ENCODE data around the gene PRG3.

Gene PRG3

GRCh38 chr11:57397394-57397990 is 16.5 kb upstream of the PRG3 start:
- WGBS, result 83% methylated on average over 4 of the region's 4 CpGs
- Histone ChIP-seq H3K9me3 (ENCODE audit: insufficient read depth, low read depth, low read length) (no peaks in the 10 kb centered on the region), H3K27ac (ENCODE audit: low read depth, low read length) (no peak overlapping the region), H3K9ac (ENCODE audit: low read depth, low read length) (no peak overlapping the region), H3K4me1 (ENCODE audit: insufficient read depth, low read length) (no peaks in the 10 kb centered on the region; the same call in 1 of the 2 replicates), H3K36me3 (ENCODE audit: insufficient read depth, low read length) (no peaks in the 10 kb centered on the region), H3K4me3 (ENCODE audit: low read length) (no peak overlapping the region), H3K27me3 (ENCODE audit: insufficient read depth, low read length) (no peaks in the 10 kb centered on the region)

DNA sequence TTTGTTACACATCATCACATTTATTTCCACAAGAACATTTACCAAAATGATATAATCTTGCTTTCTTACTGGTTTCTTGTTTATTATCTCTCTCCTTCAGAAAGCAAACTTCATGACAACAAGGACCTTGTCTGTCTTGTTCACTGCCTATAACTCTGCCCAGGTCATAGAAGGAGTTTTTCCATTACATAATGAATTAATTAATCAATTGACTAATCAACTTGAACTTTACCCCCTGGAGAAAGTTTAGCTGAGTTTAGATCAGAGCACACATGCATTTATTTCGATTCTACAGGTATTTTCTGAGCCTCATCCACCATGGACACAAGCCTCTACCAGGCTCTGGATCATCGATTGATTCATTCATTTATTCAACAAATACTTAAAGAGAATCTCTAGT is 15.8 kb upstream of the PRG3 start:
- Histone ChIP-seq H3K27ac (ENCODE audit: low read depth, low read length) (no peak overlapping the region), H3K36me3 (ENCODE audit: insufficient read depth, low read length) (no peaks in the 10 kb centered on the region), H3K4me1 (ENCODE audit: insufficient read depth, low read length) (no peaks in the 10 kb centered on the region), H3K9ac (ENCODE audit: low read depth, low read length) (no peak overlapping the region), H3K4me3 (ENCODE audit: low read length) (no peak overlapping the region), H3K27me3 (ENCODE audit: insufficient read depth, low read length) (no peaks in the 10 kb centered on the region), H3K9me3 (ENCODE audit: insufficient read depth, low read depth, low read length) (no peaks in the 10 kb centered on the region)
- WGBS, result 81% methylated on average over 2 of the region's 2 CpGs

- Histone ChIP-seq H3K9ac (ENCODE audit: low read depth, low read length) (no peak overlapping the region), H3K27me3 (ENCODE audit: insufficient read depth, low read length) (no peaks in the 10 kb centered on the region), H3K4me3 (ENCODE audit: low read length) (no peak overlapping the region), H3K36me3 (ENCODE audit: insufficient read depth, low read length) (no peaks in the 10 kb centered on the region), H3K4me1 (ENCODE audit: insufficient read depth, low read length) (no peaks in the 10 kb centered on the region), H3K27ac (ENCODE audit: low read depth, low read length) (no peak overlapping the region), H3K9me3 (ENCODE audit: insufficient read depth, low read depth, low read length) (no peaks in the 10 kb centered on the region)
- WGBS, result 91% methylated on average over 11 of the region's 11 CpGs
Observed at GRCh38 chr11:57395905-57396623, 15.1 kb upstream of the PRG3 start.

DNA sequence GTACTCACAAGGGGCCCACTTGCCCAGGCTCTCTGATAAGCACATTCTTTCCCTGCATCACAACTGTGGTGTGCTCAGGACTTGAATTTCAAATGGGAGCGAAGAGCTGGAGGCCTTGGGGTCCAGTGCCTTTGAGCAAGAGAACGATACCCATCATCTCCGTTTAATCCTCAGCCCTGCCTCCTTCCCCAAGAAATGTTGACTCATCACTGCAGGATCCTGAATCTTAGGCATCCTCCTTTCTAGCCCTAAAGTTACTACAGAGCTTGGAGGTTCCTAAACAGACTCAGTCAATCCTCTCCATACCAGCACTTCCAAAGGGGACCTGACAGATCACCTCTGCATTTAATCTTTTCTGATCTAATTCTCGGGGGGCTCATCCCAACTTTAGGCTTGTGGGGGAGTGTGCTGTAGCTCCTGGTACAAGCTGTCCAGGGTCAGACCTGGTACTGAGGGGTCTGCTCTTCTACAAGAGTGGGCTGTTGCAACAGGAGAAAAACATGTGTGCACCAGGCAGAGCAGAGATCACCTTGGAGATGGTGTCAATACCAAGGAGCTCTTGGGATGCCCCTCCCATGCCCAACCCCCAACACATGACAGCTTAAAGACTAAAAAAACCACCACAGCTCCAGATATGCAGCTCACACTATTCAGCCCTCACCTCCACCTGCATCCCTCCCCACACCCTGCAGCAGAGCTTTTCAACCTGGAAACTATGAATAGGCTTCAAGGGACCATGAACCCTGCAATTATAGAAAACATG is 13.4 kb upstream of the PRG3 start:
- H3K36me3 ChIP-seq (ENCODE audit: insufficient read depth, low read length), result no peaks in the 10 kb centered on the region
- H3K9me3 ChIP-seq (ENCODE audit: insufficient read depth, low read depth, low read length), result no peaks in the 10 kb centered on the region
- WGBS, result 74% methylated on average over 4 of the region's 4 CpGs
- H3K27ac ChIP-seq (ENCODE audit: low read depth, low read length), result no peak overlapping the region
- H3K9ac ChIP-seq (ENCODE audit: low read depth, low read length), result no peak overlapping the region
- H3K27me3 ChIP-seq (ENCODE audit: insufficient read depth, low read length), result 0 out of 2 replicates have a peak, but pooled peaks cover 4% of the 10 kb centered on the region
- no peak overlapping the region for H3K4me3 ChIP-seq (ENCODE audit: low read length)
- no peaks in the 10 kb centered on the region for H3K4me1 ChIP-seq (ENCODE audit: insufficient read depth, low read length)

GRCh38 chr11:57392763-57393105 is 11.8 kb upstream of the PRG3 start:
- WGBS, result 94% methylated on average over 4 of the region's 4 CpGs
- 0 out of 2 replicates have a peak, but pooled peaks cover 4% of the 10 kb centered on the region for H3K27me3 ChIP-seq (ENCODE audit: insufficient read depth, low read length)
- H3K4me1 ChIP-seq (ENCODE audit: insufficient read depth, low read length), result no peaks in the 10 kb centered on the region
- no peaks in the 10 kb centered on the region for H3K9me3 ChIP-seq (ENCODE audit: insufficient read depth, low read depth, low read length)
- no peaks in the 10 kb centered on the region for H3K36me3 ChIP-seq (ENCODE audit: insufficient read depth, low read length)
- no peak overlapping the region for H3K4me3 ChIP-seq (ENCODE audit: low read length)
- no peak overlapping the region for H3K9ac ChIP-seq (ENCODE audit: low read depth, low read length)
- no peak overlapping the region for H3K27ac ChIP-seq (ENCODE audit: low read depth, low read length)

GRCh38 chr11:57392066-57392762 is 11.3 kb upstream of the PRG3 start:
- 76% methylated on average over 4 of the region's 8 CpGs for WGBS
- Histone ChIP-seq H3K4me1 (ENCODE audit: insufficient read depth, low read length) (no peaks in the 10 kb centered on the region), H3K27me3 (ENCODE audit: insufficient read depth, low read length) (peaks cover 4% of the 10 kb centered on the region; the same call in 1 of the 2 replicates), H3K9ac (ENCODE audit: low read depth, low read length) (no peak overlapping the region), H3K4me3 (ENCODE audit: low read length) (no peak overlapping the region), H3K27ac (ENCODE audit: low read depth, low read length) (no peak overlapping the region), H3K36me3 (ENCODE audit: insufficient read depth, low read length) (no peaks in the 10 kb centered on the region), H3K9me3 (ENCODE audit: insufficient read depth, low read depth, low read length) (no peaks in the 10 kb centered on the region)

- no peaks in the 10 kb centered on the region for H3K9me3 ChIP-seq (ENCODE audit: insufficient read depth, low read depth, low read length)
- H3K9ac ChIP-seq (ENCODE audit: low read depth, low read length), result no peak overlapping the region
- H3K27me3 ChIP-seq (ENCODE audit: insufficient read depth, low read length), result peaks cover 4% of the 10 kb centered on the region; the same call in 1 of the 2 replicates
- WGBS, result 86% methylated on average over 2 of the region's 2 CpGs
- H3K4me1 ChIP-seq (ENCODE audit: insufficient read depth, low read length), result no peaks in the 10 kb centered on the region
- H3K36me3 ChIP-seq (ENCODE audit: insufficient read depth, low read length), result no peaks in the 10 kb centered on the region
- no peak overlapping the region for H3K4me3 ChIP-seq (ENCODE audit: low read length)
- no peak overlapping the region for H3K27ac ChIP-seq (ENCODE audit: low read depth, low read length)
Observed at GRCh38 chr11:57391539-57391938, 10.6 kb upstream of the PRG3 start.

DNA sequence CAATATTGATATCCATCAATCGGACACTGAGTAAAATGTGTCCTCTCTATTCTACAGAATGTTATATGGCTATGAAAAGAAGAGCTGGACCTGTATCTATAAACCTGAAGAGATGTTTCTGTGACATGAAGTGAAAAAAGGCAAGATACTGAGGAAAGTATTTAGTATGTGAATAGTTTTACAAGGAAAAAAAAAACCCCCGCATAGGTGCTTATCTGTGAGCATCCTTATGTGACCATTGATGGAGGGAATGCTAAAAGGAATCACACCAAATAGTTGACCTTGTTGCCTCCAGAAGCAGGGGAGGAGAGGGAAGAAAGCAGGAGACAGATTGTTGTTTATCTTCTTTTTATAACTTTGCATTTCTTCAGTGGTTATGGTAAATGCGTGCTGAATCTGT is 10.2 kb upstream of the PRG3 start:
- H3K4me1 ChIP-seq (ENCODE audit: insufficient read depth, low read length), result no peaks in the 10 kb centered on the region
- H3K27me3 ChIP-seq (ENCODE audit: insufficient read depth, low read length), result peaks cover 4% of the 10 kb centered on the region; the same call in 1 of the 2 replicates
- H3K9ac ChIP-seq (ENCODE audit: low read depth, low read length), result no peak overlapping the region
- H3K9me3 ChIP-seq (ENCODE audit: insufficient read depth, low read depth, low read length), result no peaks in the 10 kb centered on the region
- no peak overlapping the region for H3K27ac ChIP-seq (ENCODE audit: low read depth, low read length)
- WGBS, result 88% methylated on average over 2 of the region's 3 CpGs
- no peak overlapping the region for H3K4me3 ChIP-seq (ENCODE audit: low read length)
- no peaks in the 10 kb centered on the region for H3K36me3 ChIP-seq (ENCODE audit: insufficient read depth, low read length)

DNA sequence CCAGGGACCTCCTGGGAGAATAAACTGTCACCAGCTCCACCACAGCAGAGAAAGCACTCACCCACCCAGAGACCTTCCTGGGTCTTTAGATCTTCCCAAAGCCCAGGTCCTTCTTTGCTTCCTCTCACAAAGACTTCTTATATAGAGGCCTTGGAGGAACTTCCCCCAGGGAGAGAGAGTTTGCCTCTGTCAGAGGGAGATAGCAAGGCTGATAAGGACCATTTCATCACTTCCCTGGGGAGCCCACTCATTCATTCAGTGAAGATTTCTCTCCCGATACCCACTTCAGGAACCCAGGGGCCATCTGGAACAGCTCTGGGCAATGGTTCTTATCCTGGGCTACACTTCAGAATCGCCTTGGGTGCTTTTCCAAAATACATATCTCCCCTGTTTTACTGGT is 9.6 kb upstream of the PRG3 start, which contains the start of gene PRG2:
Gene PRG2 (minus strand): TSS at position 116 of the 400 bp plus-strand sequence. CDS start 706 bp downstream, outside the sequence.
- no peak within 1 kb of the TSS for H3K9ac ChIP-seq (ENCODE audit: low read depth, low read length)
- peaks cover 4% of the 10 kb centered on the region; the same call in 1 of the 2 replicates for H3K27me3 ChIP-seq (ENCODE audit: insufficient read depth, low read length)
- no peak within 1 kb of the TSS for H3K27ac ChIP-seq (ENCODE audit: low read depth, low read length)
- no peaks in the 10 kb centered on the region for H3K9me3 ChIP-seq (ENCODE audit: insufficient read depth, low read depth, low read length)
- no peaks in the 10 kb centered on the region for H3K36me3 ChIP-seq (ENCODE audit: insufficient read depth, low read length)
- no peaks in the 10 kb centered on the region for H3K4me1 ChIP-seq (ENCODE audit: insufficient read depth, low read length)
- 80% methylated on average over 2 of the region's 2 CpGs for WGBS
- no peak within 1 kb of the TSS for H3K4me3 ChIP-seq (ENCODE audit: low read length)

DNA sequence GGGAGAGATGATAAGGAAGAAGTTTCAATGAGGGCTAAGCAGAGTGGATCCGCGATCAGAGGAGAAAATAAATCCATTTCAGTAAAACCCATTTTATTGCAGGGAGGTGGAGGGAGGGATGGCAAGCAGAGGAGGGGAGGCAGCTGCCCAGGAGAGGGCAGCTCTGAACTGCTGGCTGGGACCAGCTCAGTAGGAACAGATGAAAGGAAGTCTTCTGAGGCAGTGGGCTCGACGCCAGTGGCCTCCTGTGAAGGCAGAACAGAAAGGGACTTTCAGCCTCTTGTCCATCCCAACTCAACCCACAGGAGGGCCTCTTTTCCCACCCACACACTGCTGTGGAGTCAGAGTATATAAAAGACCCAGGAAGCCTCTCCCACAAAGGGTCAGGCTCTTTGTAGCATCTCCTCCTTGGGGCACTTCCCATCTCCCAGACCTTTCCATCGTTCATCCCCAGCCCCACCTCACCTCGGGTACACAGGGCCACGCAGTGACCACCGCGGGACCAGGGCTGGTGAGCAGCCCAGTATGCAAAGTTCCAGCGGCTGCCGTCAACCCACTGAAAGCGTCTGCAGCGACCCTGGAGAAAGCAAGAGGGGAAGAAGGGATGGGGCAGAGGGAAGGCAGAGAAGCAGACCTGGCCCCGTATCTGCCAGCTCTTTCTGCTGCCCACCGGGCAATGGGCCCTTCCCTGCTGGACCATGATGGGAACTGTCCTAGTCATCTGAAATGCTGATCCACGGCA is 6.5 kb upstream of the PRG3 start:
- H3K36me3 ChIP-seq (ENCODE audit: insufficient read depth, low read length), result no peaks in the 10 kb centered on the region
- WGBS, result 86% methylated on average over 16 of the region's 16 CpGs
- H3K27ac ChIP-seq (ENCODE audit: low read depth, low read length), result no peak overlapping the region
- no peak overlapping the region for H3K9ac ChIP-seq (ENCODE audit: low read depth, low read length)
- no peaks in the 10 kb centered on the region for H3K4me1 ChIP-seq (ENCODE audit: insufficient read depth, low read length)
- H3K9me3 ChIP-seq (ENCODE audit: insufficient read depth, low read depth, low read length), result no peaks in the 10 kb centered on the region
- H3K4me3 ChIP-seq (ENCODE audit: low read length), result no peak overlapping the region
- peaks cover 4% of the 10 kb centered on the region; the same call in 1 of the 2 replicates for H3K27me3 ChIP-seq (ENCODE audit: insufficient read depth, low read length)

Measured in HUES64 (cell line).